ENCODE data around the gene MAPKAP1.
"Not testable (repeated sequence)": the region's sequence is repeated elsewhere in the genome, so short reads cannot be mapped to it uniquely, and the experiment has no call there.

Gene MAPKAP1

GRCh38 chr9:125411171-125411756 is 295.7 kb downstream of the MAPKAP1 start:
- DNase-seq (ENCODE audit: low read depth in 3 of 3) = no peak

- DNase-seq (ENCODE audit: low read depth in 3 of 3) = no peak
Measured at GRCh38 chr9:125410522-125410894, 296.5 kb downstream of the MAPKAP1 start.

- DNase-seq (ENCODE audit: low read depth in 3 of 3) = peak in 2 of 3 experiments; percentile 7 to 36
Measured at GRCh38 chr9:125409637-125410521, 297.1 kb downstream of the MAPKAP1 start.

GRCh38 chr9:125409217-125409636 is 297.8 kb downstream of the MAPKAP1 start:
- DNase-seq (ENCODE audit: low read depth in 3 of 3) = no peak

- DNase-seq (ENCODE audit: low read depth in 3 of 3) = peak; percentile 62 to 79 (median 71)
Measured at GRCh38 chr9:125407974-125408900, 298.8 kb downstream of the MAPKAP1 start.

- no peak for DNase-seq (ENCODE audit: low read depth in 3 of 3)
Measured at GRCh38 chr9:125407432-125407973, 299.5 kb downstream of the MAPKAP1 start.

- no peak for DNase-seq (ENCODE audit: low read depth in 3 of 3)
Measured at GRCh38 chr9:125406810-125407087, 300.3 kb downstream of the MAPKAP1 start.

- no peak for DNase-seq (ENCODE audit: low read depth in 3 of 3)
Measured at GRCh38 chr9:125405938-125406809, 300.8 kb downstream of the MAPKAP1 start.

GRCh38 chr9:125404733-125405132 is 302.3 kb downstream of the MAPKAP1 start:
- no peak for DNase-seq (ENCODE audit: low read depth in 3 of 3)

- DNase-seq (ENCODE audit: low read depth in 3 of 3) = no peak
Measured at GRCh38 chr9:125400725-125401716, 306.0 kb downstream of the MAPKAP1 start.

GRCh38 chr9:125400232-125400631 is 306.8 kb downstream of the MAPKAP1 start:
- not testable (repeated sequence) for DNase-seq (ENCODE audit: low read depth in 3 of 3)

GRCh38 chr9:125399666-125400065 is 307.3 kb downstream of the MAPKAP1 start:
- no peak for DNase-seq (ENCODE audit: low read depth in 3 of 3)

- no peak for DNase-seq (ENCODE audit: low read depth in 3 of 3)
Measured at GRCh38 chr9:125399165-125399564, 307.8 kb downstream of the MAPKAP1 start.

GRCh38 chr9:125398243-125398642 is 308.8 kb downstream of the MAPKAP1 start:
- no peak for DNase-seq (ENCODE audit: low read depth in 3 of 3)

GRCh38 chr9:125397736-125398135 is 309.3 kb downstream of the MAPKAP1 start:
- DNase-seq (ENCODE audit: low read depth in 3 of 3) = no peak

GRCh38 chr9:125396799-125397198 is 310.2 kb downstream of the MAPKAP1 start:
- no peak for DNase-seq (ENCODE audit: low read depth in 3 of 3)

- no peak for DNase-seq (ENCODE audit: low read depth in 3 of 3)
Measured at GRCh38 chr9:125393426-125393825, 313.6 kb downstream of the MAPKAP1 start.

- DNase-seq (ENCODE audit: low read depth in 3 of 3) = no peak
Measured at GRCh38 chr9:125391704-125392103, 315.3 kb downstream of the MAPKAP1 start.

GRCh38 chr9:125388978-125389377 is 318.0 kb downstream of the MAPKAP1 start:
- no peak for DNase-seq (ENCODE audit: low read depth in 3 of 3)

All from stimulated activated CD4-positive, alpha-beta T cell treated with anti-CD3 and anti-CD28 coated beads, TNF-alpha, amount 100 ng/mL, for 24 hours (primary cell).